Measurements from ENCODE around the gene NEAT1. TPM values are rescaled to one million over a fixed set of nuclear protein-coding genes. Genes with fewer than 3 reads are reported as not detected.

NEAT1 gene
- total and polyA plus RNA-seq, 9 of the 15 experiments (the other 6 are each of a cell fraction or from before 2014, with no cell fraction given), result 20.1 to 389 (median 62.8) TPM

DNA sequence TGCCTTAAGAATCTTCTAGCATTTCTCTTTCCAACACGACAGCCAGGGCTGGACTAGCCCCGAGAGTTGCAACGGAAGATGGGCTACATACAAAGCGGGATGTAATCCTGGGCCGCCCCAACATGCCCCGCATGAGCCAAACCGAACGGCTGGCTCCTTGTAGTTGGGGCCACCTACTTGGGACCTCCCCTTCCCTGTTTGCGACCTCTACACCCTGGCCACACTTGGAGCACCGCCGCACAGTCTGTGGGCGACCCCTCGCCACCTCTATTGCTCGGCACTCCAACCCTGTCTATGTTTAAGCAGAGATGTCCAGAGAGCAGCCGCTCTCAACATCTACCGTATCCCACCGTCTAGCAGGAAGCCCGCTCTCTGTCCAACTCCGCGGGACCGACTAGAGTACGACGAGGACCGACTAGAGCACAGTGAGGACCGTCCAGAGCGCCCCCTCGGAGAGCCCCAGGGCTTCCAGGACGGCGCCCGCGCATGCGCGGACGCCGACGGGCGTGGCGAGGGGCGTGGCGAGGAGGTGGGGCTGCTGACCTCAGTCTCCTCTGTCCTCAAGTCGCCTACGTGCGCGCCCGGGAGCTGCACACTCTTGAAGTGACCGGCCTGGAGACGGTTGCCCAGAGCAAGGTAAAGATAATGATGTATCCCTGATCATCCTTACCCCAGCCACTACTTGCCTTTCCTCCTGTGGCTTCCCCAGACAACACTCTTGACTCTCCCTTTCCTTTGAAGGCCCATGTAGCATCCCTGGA, 32.3 kb downstream of the NEAT1 start (continued):
- TF ChIP-seq YY1 (IDR thresholded peaks at IDR 0.05; ENCODE audit: borderline replicate concordance in 1 of 3, control insufficient read depth in 1 of 3, extremely low read depth in 1 of 3, insufficient read depth in 3 of 3, insufficient read length in 1 of 3, insufficient replicate concordance in 2 of 3, low read depth in 1 of 3, low read length in 2 of 3), result peak in 1 of 3 experiments; percentile 27
- TF ChIP-seq, protein P1, sequence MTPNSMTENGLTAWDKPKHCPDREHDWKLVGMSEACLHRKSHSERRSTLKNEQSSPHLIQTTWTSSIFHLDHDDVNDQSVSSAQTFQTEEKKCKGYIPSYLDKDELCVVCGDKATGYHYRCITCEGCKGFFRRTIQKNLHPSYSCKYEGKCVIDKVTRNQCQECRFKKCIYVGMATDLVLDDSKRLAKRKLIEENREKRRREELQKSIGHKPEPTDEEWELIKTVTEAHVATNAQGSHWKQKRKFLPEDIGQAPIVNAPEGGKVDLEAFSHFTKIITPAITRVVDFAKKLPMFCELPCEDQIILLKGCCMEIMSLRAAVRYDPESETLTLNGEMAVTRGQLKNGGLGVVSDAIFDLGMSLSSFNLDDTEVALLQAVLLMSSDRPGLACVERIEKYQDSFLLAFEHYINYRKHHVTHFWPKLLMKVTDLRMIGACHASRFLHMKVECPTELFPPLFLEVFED (CRISPR knock-in tag; conservative IDR thresholded peaks at IDR 0.05), result 0 out of 2 replicates have a peak, but pooled peaks have one; percentile 71
- no peak for TF ChIP-seq RBM14 (IDR thresholded peaks at IDR 0.05; ENCODE audit: borderline replicate concordance, insufficient read depth, low read depth, low read length)
- no peak for TF ChIP-seq SLC30A9 (CRISPR knock-in tag; IDR thresholded peaks at IDR 0.05)
- TF ChIP-seq KDM1A (IDR thresholded peaks at IDR 0.05), result no peak
- no peak for TF ChIP-seq TFAM (CRISPR knock-in tag; conservative IDR thresholded peaks at IDR 0.05)
- no peak for TF ChIP-seq ZNF551 (CRISPR knock-in tag; IDR thresholded peaks at IDR 0.05)
- peak; percentile 24 to 70; a peak in 1 of 4 replicates for TF ChIP-seq ARNT (IDR thresholded peaks at IDR 0.05)
- no peak for TF ChIP-seq SAFB2 (IDR thresholded peaks at IDR 0.05; ENCODE audit: borderline replicate concordance, low read depth, low read length, severe bottlenecking)
- no peak for TF ChIP-seq PRPF4 (IDR thresholded peaks at IDR 0.05; ENCODE audit: insufficient read depth, low read depth, low read length, poor library complexity, severe bottlenecking)
- TF ChIP-seq U2AF2 (optimal IDR thresholded peaks at IDR 0.05; ENCODE audit: low read depth, low read length), result no peak
- no peak for TF ChIP-seq RBM34 (IDR thresholded peaks at IDR 0.05; ENCODE audit: borderline replicate concordance, insufficient read depth, low read length)
- no peak for TF ChIP-seq ZNF785 (CRISPR knock-in tag; IDR thresholded peaks at IDR 0.05)
- TF ChIP-seq JUND (IDR thresholded peaks at IDR 0.05; ENCODE audit: borderline replicate concordance, low read depth, low read length), result peak; percentile 58; the same call in 1 of the 2 replicates
- no peak; the same call in 2 of the 3 replicates for TF ChIP-seq JUND (tag; IDR thresholded peaks at IDR 0.05; ENCODE audit: borderline replicate concordance, low read depth, low read length)
- TF ChIP-seq, protein P2, sequence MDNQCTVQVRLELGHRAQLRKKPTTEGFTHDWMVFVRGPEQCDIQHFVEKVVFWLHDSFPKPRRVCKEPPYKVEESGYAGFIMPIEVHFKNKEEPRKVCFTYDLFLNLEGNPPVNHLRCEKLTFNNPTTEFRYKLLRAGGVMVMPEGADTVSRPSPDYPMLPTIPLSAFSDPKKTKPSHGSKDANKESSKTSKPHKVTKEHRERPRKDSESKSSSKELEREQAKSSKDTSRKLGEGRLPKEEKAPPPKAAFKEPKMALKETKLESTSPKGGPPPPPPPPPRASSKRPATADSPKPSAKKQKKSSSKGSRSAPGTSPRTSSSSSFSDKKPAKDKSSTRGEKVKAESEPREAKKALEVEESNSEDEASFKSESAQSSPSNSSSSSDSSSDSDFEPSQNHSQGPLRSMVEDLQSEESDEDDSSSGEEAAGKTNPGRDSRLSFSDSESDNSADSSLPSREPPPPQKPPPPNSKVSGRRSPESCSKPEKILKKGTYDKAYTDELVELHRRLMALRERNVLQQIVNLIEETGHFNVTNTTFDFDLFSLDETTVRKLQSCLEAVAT (IDR thresholded peaks at IDR 0.05), result peak; percentile 18 to 86; a peak in 2 of 4 replicates

Data from K562 (cell line).